SK-MEL-5 (cell line): Measurements from ENCODE around the gene FOSL2. TPM values are rescaled to one million over a fixed set of nuclear protein-coding genes. Genes with fewer than 3 reads are reported as not detected.
"Not testable (repeated sequence)": the region's sequence is repeated elsewhere in the genome, so short reads cannot be mapped to it uniquely, and the experiment has no call there.

ENCODE experiments used
- DNase-seq: peaks from one replicate; pipeline ENCODE4 v3.0.0-alpha.2; 2016; ENCODE audit warnings: low read depth, low spot score
- in situ Hi-C: cut with HindIII; loops from 2 replicates; pipeline ENCODE4 v1.10.0; 2016; ENCODE audit warnings: low sequenced_read_pairs, high pct_unique_total_duplicates, low pct_unique_long_range_greater_than_20kb
- total RNA-seq: library from RNA; depleted of rRNA; stranded (reverse); fragments of >200 nt; shearing (Covaris generic); gene quantifications from 2 replicates; pipeline ENCODE4 v1.2.3, GENCODE V29; 2014

FOSL2 gene
- total RNA-seq, 1 experiment from 2014 or later = 16.8 TPM

DNA sequence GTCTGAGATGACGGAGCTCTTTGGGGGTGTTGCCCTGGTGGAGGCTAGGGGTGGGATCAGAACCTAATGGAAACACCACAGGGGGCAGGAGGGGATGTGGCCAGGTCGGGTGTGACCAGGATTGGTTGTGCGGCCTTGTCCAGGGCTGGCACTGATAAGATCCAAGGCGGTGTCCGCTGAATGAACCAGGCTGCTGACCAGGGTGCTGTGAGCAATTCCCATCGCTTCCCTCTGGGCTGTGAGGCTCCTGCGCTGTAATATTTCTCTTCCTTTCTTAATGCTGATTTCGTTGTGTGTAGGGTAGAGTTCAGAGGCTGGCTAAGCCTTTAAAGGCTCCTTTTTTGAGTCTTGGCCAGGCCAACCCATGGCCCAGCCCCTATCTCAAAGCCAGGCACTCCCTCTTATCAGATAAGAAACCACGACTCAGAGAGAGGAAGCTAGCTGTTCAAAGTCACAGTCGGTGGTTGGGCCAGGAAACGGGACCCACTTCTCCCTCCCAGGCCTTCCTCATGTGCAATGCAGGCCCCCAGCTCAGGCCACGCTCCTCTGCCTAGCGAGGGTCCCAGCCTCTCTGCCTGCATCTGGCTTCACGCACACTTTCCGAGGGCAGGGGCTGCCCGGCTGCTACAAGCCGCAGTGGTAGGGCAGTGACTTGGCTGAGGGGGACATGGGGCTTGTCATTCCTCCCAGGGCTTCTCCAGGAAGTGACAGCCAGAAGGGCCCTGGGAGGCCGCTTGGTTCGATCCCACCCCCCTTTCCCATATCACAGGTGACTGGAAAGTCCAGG is 26.0 kb upstream of the FOSL2 start:
- in situ Hi-C loops = no loop called here
- no peak for DNase-seq

- in situ Hi-C loops = no loop called here
These were observed 24.8 kb upstream of the FOSL2 start for GRCh38 chr2:28367667-28368356.

GRCh38 chr2:28368357-28368798 is 24.3 kb upstream of the FOSL2 start:
- in situ Hi-C loops = no loop called here
- no peak for DNase-seq

More at GRCh38 chr2:28367667-28368356, 24.8 kb upstream of the FOSL2 start:
- no peak for DNase-seq

- in situ Hi-C loops = no loop called here
- DNase-seq = no peak
These were observed 23.3 kb upstream of the FOSL2 start for GRCh38 chr2:28369358-28369757.

GRCh38 chr2:28370354-28370753 is 22.3 kb upstream of the FOSL2 start:
- DNase-seq = no peak
- in situ Hi-C loops = no loop called here

DNA sequence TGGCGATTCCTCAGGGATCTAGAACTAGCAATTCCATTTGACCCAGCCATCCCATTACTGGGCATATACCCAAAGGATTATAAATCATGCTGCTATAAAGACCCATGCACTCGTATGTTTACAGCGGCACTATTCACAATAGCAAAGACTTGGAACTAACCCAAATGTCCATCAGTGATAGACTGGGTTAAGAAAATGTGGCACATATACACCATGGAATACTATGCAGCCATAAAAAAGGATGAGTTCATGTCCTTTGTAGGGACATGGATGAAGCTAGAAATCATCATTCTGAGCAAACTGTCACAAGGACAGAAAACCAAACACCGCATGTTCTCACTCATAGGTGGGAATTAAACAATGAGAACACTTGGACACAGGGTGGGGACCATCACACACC is 20.9 kb upstream of the FOSL2 start:
- DNase-seq, in situ Hi-C loops: not testable (repeated sequence)

DNA sequence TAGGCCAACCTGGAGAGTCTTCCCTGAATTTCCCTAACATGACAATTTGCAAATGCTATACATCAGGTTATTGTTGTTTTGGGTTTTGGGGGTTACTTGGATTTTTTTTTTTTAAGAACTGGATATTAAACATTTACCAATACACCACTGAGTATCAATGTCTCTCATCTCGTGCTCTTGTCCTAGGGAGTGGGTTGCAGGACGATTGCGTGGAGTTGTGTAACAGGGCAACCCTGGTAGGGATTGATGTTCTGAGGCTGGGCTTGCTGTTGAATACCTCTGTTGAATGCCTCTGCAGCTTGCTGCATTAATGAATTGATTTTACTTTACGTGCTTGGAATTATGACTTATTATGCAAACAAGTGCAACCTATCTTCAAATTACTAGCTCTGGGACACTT is 18.8 kb upstream of the FOSL2 start:
- in situ Hi-C loops = no loop called here
- DNase-seq = no peak

GRCh38 chr2:28374331-28374730 is 18.3 kb upstream of the FOSL2 start:
- in situ Hi-C loops = no loop called here
- DNase-seq = no peak

DNA sequence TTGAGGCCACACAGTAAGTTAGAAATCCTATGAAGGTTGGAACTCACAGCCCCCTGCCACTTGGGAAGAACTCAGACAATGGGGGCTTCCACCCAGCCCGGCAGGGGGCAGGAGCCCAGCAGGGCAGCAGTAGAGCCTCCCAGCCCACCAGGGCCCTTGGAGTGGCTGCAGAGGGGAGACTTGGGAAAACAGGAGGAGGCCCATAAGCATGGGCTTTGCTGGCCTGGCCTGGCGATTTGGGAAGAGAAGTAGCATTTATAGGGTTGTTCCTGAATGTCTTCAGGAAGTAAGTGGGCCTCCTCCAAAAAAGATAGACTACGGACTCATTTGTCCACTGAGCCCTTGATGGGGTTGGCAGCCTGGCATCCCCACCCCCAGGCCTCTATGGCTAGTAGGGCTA is 17.4 kb upstream of the FOSL2 start:
- in situ Hi-C loops = no loop called here

DNA sequence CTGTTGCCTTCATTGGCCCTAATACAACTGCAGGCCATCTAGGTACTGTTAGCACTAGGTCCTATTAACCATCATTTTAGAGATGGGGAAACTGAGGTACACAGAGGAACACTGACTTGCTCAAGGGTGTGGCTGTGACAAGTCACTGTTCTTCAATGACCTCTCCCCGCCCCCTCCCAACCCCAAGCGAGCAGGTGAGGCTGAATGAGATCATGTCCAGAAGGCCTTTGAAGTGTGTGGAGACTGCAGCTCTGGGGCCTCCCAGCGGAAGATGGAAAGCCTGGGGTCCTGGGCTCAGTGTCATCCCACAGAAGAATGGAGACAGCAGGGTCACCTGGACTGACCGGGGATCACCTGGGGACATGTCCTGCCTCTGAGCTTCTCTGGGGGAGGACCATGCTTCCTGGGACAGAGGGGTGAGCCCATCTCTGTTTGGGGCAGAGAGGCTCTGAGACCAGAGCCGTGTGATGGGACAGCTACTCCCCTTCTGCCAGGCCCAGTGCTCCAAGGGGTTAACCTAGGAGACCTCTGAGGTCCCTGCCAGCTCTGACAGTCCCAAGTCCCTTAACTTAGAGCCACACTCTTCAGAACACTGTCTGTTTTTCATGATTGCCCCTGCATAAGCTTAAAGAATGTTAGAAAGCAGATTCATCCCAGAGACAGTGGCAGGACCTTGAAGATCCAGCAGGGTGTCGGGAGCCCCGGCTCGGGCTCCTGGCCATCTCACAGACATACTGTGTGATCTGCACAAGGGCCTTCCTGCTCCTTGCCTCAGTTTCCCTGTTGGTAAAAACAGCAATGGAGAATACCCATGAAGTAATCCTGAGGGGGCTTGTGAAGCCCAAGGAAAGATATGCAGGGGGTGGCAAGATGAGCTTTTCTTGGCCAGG is 16.7 kb upstream of the FOSL2 start:
- in situ Hi-C loops = no loop called here
- DNase-seq = no peak

More for the DNA sequence above, 17.4 kb upstream of the FOSL2 start:
- DNase-seq = no peak

DNA sequence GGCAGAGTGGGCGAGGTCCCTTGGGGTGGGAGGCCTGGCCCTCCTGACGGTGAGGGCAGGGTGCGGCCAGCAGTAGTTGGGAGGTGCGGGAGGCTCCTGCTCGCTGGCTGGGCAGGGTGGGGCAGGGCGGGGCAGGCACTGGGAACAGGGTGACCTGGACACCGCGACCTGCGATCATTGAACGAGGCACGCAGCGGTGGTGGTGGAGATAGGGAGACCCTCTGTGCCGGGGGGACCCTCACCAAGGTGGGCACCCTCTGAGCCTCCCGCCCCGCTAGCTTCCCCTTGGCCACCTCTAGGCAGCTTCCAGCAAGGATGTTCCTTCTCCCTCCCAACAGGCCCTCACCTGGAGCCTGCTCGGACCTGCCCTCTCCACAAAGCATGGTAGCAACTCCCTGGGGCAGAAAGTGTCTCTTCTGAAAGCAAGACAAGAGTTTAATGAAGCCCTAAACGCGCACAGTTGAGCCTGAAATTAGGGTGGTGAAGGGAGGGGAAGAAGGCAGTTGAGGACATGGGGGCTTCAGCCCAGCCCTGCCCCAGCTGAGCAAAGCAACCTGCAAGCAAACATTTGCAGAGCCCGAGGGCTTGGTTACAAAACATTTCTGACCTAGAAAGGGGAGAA is 15.4 kb upstream of the FOSL2 start:
- in situ Hi-C loops = no loop called here
- no peak for DNase-seq

- in situ Hi-C loops = no loop called here
- no peak for DNase-seq
These were observed 14.5 kb upstream of the FOSL2 start for GRCh38 chr2:28377984-28378678.

GRCh38 chr2:28378679-28379584 is 13.7 kb upstream of the FOSL2 start:
- DNase-seq = no peak
- in situ Hi-C loops = no loop called here

DNA sequence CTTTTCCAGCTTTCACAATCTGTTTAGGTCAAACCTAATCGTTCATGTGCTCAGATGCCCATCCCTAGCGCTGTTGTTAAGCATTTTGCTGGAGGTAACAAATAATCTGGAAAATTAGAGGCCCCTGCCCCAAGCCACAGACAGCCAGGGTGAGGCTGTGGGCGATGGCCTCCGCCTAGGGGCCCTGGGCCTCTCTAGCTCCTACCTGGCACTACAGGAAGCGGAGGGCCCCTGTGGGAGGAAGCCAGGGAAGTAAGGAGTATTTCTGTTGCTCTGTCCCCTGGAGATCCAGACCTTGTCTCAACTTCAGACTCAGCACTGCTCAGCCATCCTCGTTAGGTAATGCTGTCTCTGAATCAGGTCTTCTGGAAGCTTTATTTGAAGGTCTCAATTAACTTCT is 12.4 kb upstream of the FOSL2 start:
- in situ Hi-C loops = no loop called here
- no peak for DNase-seq

- in situ Hi-C loops = no loop called here
These were observed 11.2 kb upstream of the FOSL2 start for GRCh38 chr2:28381225-28382180.

More at GRCh38 chr2:28381225-28382180, 11.2 kb upstream of the FOSL2 start:
- no peak for DNase-seq
